OCI-LY3 (cell line): Measurements from ENCODE around the gene TRIP4.

Source experiments
- H2AFZ ChIP-seq: fragments of 200-600, 300-600 bp; shearing (Covaris generic); 2 replicates; pipeline ENCODE4 v1.6.0; 2014; ENCODE audit warnings: antibody characterized with exemption, low read depth, low read length
- H3K27ac ChIP-seq: fragments of 200-600, 300-600 bp; sonication (generic); 2 replicates; pipeline ENCODE4 v1.5.1; 2014; ENCODE audit warnings: mild to moderate bottlenecking, low read length, moderate library complexity, mixed read lengths
- H3K27me3 ChIP-seq: fragments of 200-600, 300-600 bp; sonication (generic); 2 replicates; pipeline ENCODE4 v1.6.1; 2014; ENCODE audit warnings: low read depth, low read length, mixed read lengths
- H3K36me3 ChIP-seq: fragments of 200-600, 300-600 bp; sonication (generic); replicated peaks from 2 replicates; pipeline ENCODE3; 2014; ENCODE audit warnings: low read depth, low read length, mixed read lengths
- H3K4me1 ChIP-seq: fragments of 300-600, 200-600 bp; sonication (generic); 2 replicates; pipeline ENCODE4 v1.6.1; 2014; ENCODE audit warnings: low read length, mixed read lengths
- H3K4me2 ChIP-seq: fragments of 200-600, 300-600 bp; sonication (generic); 2 replicates; pipeline ENCODE4 v1.6.1; 2014; ENCODE audit warnings: low read length, mixed read lengths
- H3K4me3 ChIP-seq: fragments of 300-600, 200-600 bp; sonication (generic); 2 replicates; pipeline ENCODE4 v1.5.1; 2014; ENCODE audit warnings: antibody characterized with exemption, mild to moderate bottlenecking, low read length, moderate library complexity
- H3K79me2 ChIP-seq: fragments of 300-600, 200-600 bp; shearing (Covaris generic); 2 replicates; pipeline ENCODE4 v1.6.1; 2014; ENCODE audit warnings: mild to moderate bottlenecking, low read length, mixed read lengths
- H3K9ac ChIP-seq: fragments of 300-600, 200-600 bp; shearing (Covaris generic); 2 replicates; pipeline ENCODE4 v1.6.0; 2014; ENCODE audit warnings: mild to moderate bottlenecking, low read length, moderate library complexity
- H3K9me3 ChIP-seq: fragments of 200-600, 300-600 bp; shearing (Covaris generic); 2 replicates; pipeline ENCODE4 v1.6.1; 2014; ENCODE audit warnings: low read length, mixed read lengths; ENCODE audit not compliant: insufficient read depth
- H4K20me1 ChIP-seq: fragments of 200-600, 300-600 bp; sonication (generic); 2 replicates; pipeline ENCODE4 v1.6.1; 2016; ENCODE audit warnings: low read length, mixed read lengths; ENCODE audit not compliant: insufficient read depth
- EZH2phosphoT487 ChIP-seq: fragments of 200-600 bp; shearing (Covaris generic); IDR thresholded peaks from 2 replicates; pipeline ENCODE4 v1.6.1; 2018; ENCODE audit warnings: antibody characterized with exemption, mixed run types, low read depth
- TF ChIP-seq, protein P1 (sequence below): fragments of 200-600, 300-600 bp; sonication (generic); IDR thresholded peaks from 2 replicates; pipeline ENCODE4 v1.5.1; 2014; ENCODE audit warnings: antibody characterized with exemption, low read length, low read depth

The TRIP4 gene

GRCh38 chr15:64503640-64504039 lies 116.0 kb downstream of the TRIP4 start:
- peaks cover 49% of the 10 kb centered on the region for H4K20me1 ChIP-seq
- H2AFZ ChIP-seq = no peak overlapping the region
- H3K27me3 ChIP-seq = no peaks in the 10 kb centered on the region
- TF ChIP-seq, protein P1, sequence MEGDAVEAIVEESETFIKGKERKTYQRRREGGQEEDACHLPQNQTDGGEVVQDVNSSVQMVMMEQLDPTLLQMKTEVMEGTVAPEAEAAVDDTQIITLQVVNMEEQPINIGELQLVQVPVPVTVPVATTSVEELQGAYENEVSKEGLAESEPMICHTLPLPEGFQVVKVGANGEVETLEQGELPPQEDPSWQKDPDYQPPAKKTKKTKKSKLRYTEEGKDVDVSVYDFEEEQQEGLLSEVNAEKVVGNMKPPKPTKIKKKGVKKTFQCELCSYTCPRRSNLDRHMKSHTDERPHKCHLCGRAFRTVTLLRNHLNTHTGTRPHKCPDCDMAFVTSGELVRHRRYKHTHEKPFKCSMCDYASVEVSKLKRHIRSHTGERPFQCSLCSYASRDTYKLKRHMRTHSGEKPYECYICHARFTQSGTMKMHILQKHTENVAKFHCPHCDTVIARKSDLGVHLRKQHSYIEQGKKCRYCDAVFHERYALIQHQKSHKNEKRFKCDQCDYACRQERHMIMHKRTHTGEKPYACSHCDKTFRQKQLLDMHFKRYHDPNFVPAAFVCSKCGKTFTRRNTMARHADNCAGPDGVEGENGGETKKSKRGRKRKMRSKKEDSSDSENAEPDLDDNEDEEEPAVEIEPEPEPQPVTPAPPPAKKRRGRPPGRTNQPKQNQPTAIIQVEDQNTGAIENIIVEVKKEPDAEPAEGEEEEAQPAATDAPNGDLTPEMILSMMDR = no peak
- no peak for TF ChIP-seq EZH2phosphoT487
- H3K4me1 ChIP-seq = peaks cover 16% of the 10 kb centered on the region
- no peak overlapping the region for H3K9ac ChIP-seq
- H3K79me2 ChIP-seq = peaks cover 23% of the 10 kb centered on the region
- no peak overlapping the region for H3K27ac ChIP-seq
- H3K4me3 ChIP-seq = no peak overlapping the region
- H3K9me3 ChIP-seq = no peaks in the 10 kb centered on the region
- peaks cover 38% of the 10 kb centered on the region for H3K36me3 ChIP-seq
- H3K4me2 ChIP-seq = no peak overlapping the region
